HG03025 (cell line): ENCODE data around the gene DHX15.
A peak's percentile ranks its signal among the peaks of the same experiment; 100 is the strongest.
"Not testable (repeated sequence)": the region's sequence is repeated elsewhere in the genome, so short reads cannot be mapped to it uniquely, and the experiment has no call there.

Experiments used
- ATAC-seq: cut with Tn5 transposase; IDR thresholded peaks from one replicate; pipeline ENCODE4 v1.9.1; 2021; ENCODE audit warnings: mild to moderate bottlenecking, moderate library complexity; ENCODE audit not compliant: unreplicated experiment, low FRiP score

The DHX15 gene

GRCh38 chr4:24550441-24551175 lies 33.7 kb downstream of the DHX15 start:
- ATAC-seq: no peak

- no peak for ATAC-seq
These were observed 36.4 kb downstream of the DHX15 start for GRCh38 chr4:24547979-24548378.

GRCh38 chr4:24544208-24544988 lies 40.0 kb downstream of the DHX15 start:
- ATAC-seq: no peak

GRCh38 chr4:24537025-24537424 lies 47.3 kb downstream of the DHX15 start:
- ATAC-seq: no peak

- no peak for ATAC-seq
These were observed 49.0 kb downstream of the DHX15 start for GRCh38 chr4:24535399-24535798.

- no peak for ATAC-seq
These were observed 51.0 kb downstream of the DHX15 start for GRCh38 chr4:24533364-24533763.

- peak; percentile 47 for ATAC-seq
These were observed 54.8 kb downstream of the DHX15 start for GRCh38 chr4:24529555-24529954.

- no peak for ATAC-seq
These were observed 57.0 kb downstream of the DHX15 start for GRCh38 chr4:24527371-24527770.

GRCh38 chr4:24521544-24521943 lies 62.8 kb downstream of the DHX15 start:
- ATAC-seq: no peak

- ATAC-seq: no peak
These were observed 64.7 kb downstream of the DHX15 start for GRCh38 chr4:24519649-24520048.

- no peak for ATAC-seq
These were observed 66.7 kb downstream of the DHX15 start for GRCh38 chr4:24517676-24518075.

- no peak for ATAC-seq
These were observed 67.4 kb downstream of the DHX15 start for GRCh38 chr4:24516926-24517325.

GRCh38 chr4:24515698-24516097 lies 68.7 kb downstream of the DHX15 start:
- ATAC-seq: no peak

GRCh38 chr4:24514808-24515207 lies 69.5 kb downstream of the DHX15 start:
- no peak for ATAC-seq

- no peak for ATAC-seq
These were observed 70.6 kb downstream of the DHX15 start for GRCh38 chr4:24513718-24514117.

GRCh38 chr4:24511371-24512063 lies 72.8 kb downstream of the DHX15 start:
- no peak for ATAC-seq

GRCh38 chr4:24510091-24510490 lies 74.3 kb downstream of the DHX15 start:
- ATAC-seq: no peak

- no peak for ATAC-seq
These were observed 75.8 kb downstream of the DHX15 start for GRCh38 chr4:24508541-24508940.

GRCh38 chr4:24507439-24507838 lies 76.9 kb downstream of the DHX15 start:
- ATAC-seq: no peak

- ATAC-seq: not testable (repeated sequence)
These were observed 81.3 kb downstream of the DHX15 start for GRCh38 chr4:24503090-24503489.

GRCh38 chr4:24497221-24497620 lies 87.1 kb downstream of the DHX15 start:
- no peak for ATAC-seq
